Measurements from ENCODE around the gene EEF1AKMT3.

The EEF1AKMT3 gene

GRCh38 chr12:57808351-57808750 is 35.9 kb downstream of the EEF1AKMT3 start:
- no peak overlapping the region for H3K4me2 ChIP-seq (ENCODE audit: low read depth, low read length)
- H4K20me1 ChIP-seq (ENCODE audit: insufficient read depth, low read length) = no peaks in the 10 kb centered on the region
- no peaks in the 10 kb centered on the region for H3K79me2 ChIP-seq (ENCODE audit: low read length)
- H3K9me2 ChIP-seq (replicated peaks; ENCODE audit: insufficient read depth, low read length) = no peaks in the 10 kb centered on the region
- H3K27ac ChIP-seq (ENCODE audit: low read length) = no peak overlapping the region
- H2AFZ ChIP-seq (ENCODE audit: low read length) = no peak overlapping the region
- H3K9ac ChIP-seq (ENCODE audit: low read length) = no peak overlapping the region
- no peaks in the 10 kb centered on the region for H3F3A ChIP-seq (ENCODE audit: insufficient read depth, low read length)
- no peak overlapping the region for H3K4me3 ChIP-seq (ENCODE audit: low read length)
- TF ChIP-seq EZH2 (optimal IDR thresholded peaks at IDR 0.05; ENCODE audit: low read depth, low read length) (no peak), CTCF (IDR thresholded peaks at IDR 0.05; ENCODE audit: low read length) (no peak), EZH2phosphoT487 (IDR thresholded peaks at IDR 0.05; ENCODE audit: low read length) (no peak)
- no peaks in the 10 kb centered on the region for H3K4me1 ChIP-seq (ENCODE audit: low read length)
- H3K36me3 ChIP-seq (replicated peaks; ENCODE audit: insufficient read depth, low read length) = no peaks in the 10 kb centered on the region
- no peaks in the 10 kb centered on the region for H3K9me3 ChIP-seq (replicated peaks; ENCODE audit: insufficient read depth, low read length)
- DNase-seq = no peak
- H3K27me3 ChIP-seq (replicated peaks; ENCODE audit: insufficient read depth, low read length) = no peaks in the 10 kb centered on the region

- Histone ChIP-seq H3K4me1 (ENCODE audit: low read length) (no peaks in the 10 kb centered on the region), H3K27ac (ENCODE audit: low read length) (no peak overlapping the region), H3K9ac (ENCODE audit: low read length) (no peak overlapping the region), H3K9me2 (replicated peaks; ENCODE audit: insufficient read depth, low read length) (no peaks in the 10 kb centered on the region), H3K9me3 (replicated peaks; ENCODE audit: insufficient read depth, low read length) (no peaks in the 10 kb centered on the region), H3F3A (ENCODE audit: insufficient read depth, low read length) (no peaks in the 10 kb centered on the region), H3K79me2 (ENCODE audit: low read length) (no peaks in the 10 kb centered on the region), H3K36me3 (replicated peaks; ENCODE audit: insufficient read depth, low read length) (no peaks in the 10 kb centered on the region), H3K27me3 (replicated peaks; ENCODE audit: insufficient read depth, low read length) (no peaks in the 10 kb centered on the region), H4K20me1 (ENCODE audit: insufficient read depth, low read length) (no peaks in the 10 kb centered on the region), H3K4me3 (ENCODE audit: low read length) (no peak overlapping the region), H2AFZ (ENCODE audit: low read length) (no peak overlapping the region), H3K4me2 (ENCODE audit: low read depth, low read length) (no peak overlapping the region)
- DNase-seq = no peak
- no peak for TF ChIP-seq EZH2phosphoT487 (IDR thresholded peaks at IDR 0.05; ENCODE audit: low read length)
- TF ChIP-seq CTCF (IDR thresholded peaks at IDR 0.05; ENCODE audit: low read length) = no peak
- no peak for TF ChIP-seq EZH2 (optimal IDR thresholded peaks at IDR 0.05; ENCODE audit: low read depth, low read length)
Measured at GRCh38 chr12:57809425-57809824, 37.0 kb downstream of the EEF1AKMT3 start.

- no peaks in the 10 kb centered on the region for H4K20me1 ChIP-seq (ENCODE audit: insufficient read depth, low read length)
- no peaks in the 10 kb centered on the region for H3K79me2 ChIP-seq (ENCODE audit: low read length)
- no peak overlapping the region for H3K4me2 ChIP-seq (ENCODE audit: low read depth, low read length)
- no peaks in the 10 kb centered on the region for H3K9me3 ChIP-seq (replicated peaks; ENCODE audit: insufficient read depth, low read length)
- no peak overlapping the region for H3K4me3 ChIP-seq (ENCODE audit: low read length)
- H2AFZ ChIP-seq (ENCODE audit: low read length) = no peak overlapping the region
- H3K9ac ChIP-seq (ENCODE audit: low read length) = no peak overlapping the region
- H3K9me2 ChIP-seq (replicated peaks; ENCODE audit: insufficient read depth, low read length) = no peaks in the 10 kb centered on the region
- DNase-seq = no peak
- H3K27ac ChIP-seq (ENCODE audit: low read length) = no peak overlapping the region
- no peak for TF ChIP-seq EZH2phosphoT487 (IDR thresholded peaks at IDR 0.05; ENCODE audit: low read length)
- no peak for TF ChIP-seq EZH2 (optimal IDR thresholded peaks at IDR 0.05; ENCODE audit: low read depth, low read length)
- TF ChIP-seq CTCF (IDR thresholded peaks at IDR 0.05; ENCODE audit: low read length) = no peak
- H3F3A ChIP-seq (ENCODE audit: insufficient read depth, low read length) = no peaks in the 10 kb centered on the region
- H3K4me1 ChIP-seq (ENCODE audit: low read length) = no peaks in the 10 kb centered on the region
- no peaks in the 10 kb centered on the region for H3K27me3 ChIP-seq (replicated peaks; ENCODE audit: insufficient read depth, low read length)
- no peaks in the 10 kb centered on the region for H3K36me3 ChIP-seq (replicated peaks; ENCODE audit: insufficient read depth, low read length)
Measured at GRCh38 chr12:57810450-57810849, 38.0 kb downstream of the EEF1AKMT3 start.

Measured in MM.1S (cell line).